MM.1S (cell line): ENCODE data around the gene GTF2IRD1.

ENCODE experiments used
- EZH2 ChIP-seq: fragments of 300-600 bp; sonication (generic); optimal IDR thresholded peaks from 2 replicates; pipeline ENCODE3; 2017; ENCODE audit warnings: low read depth, mild to moderate bottlenecking, antibody characterized with exemption, low read length, mixed read lengths
- EZH2phosphoT487 ChIP-seq: fragments of 300-600 bp; sonication (generic); IDR thresholded peaks from 2 replicates; pipeline ENCODE4 v1.6.1; 2018; ENCODE audit warnings: antibody characterized with exemption, low read length
- TF ChIP-seq, protein P1 (sequence below): fragments of 300-600 bp; sonication (generic); IDR thresholded peaks from 2 replicates; pipeline ENCODE4 v1.5.1; 2016; ENCODE audit warnings: antibody characterized with exemption, low read length, mixed read lengths

DNA sequence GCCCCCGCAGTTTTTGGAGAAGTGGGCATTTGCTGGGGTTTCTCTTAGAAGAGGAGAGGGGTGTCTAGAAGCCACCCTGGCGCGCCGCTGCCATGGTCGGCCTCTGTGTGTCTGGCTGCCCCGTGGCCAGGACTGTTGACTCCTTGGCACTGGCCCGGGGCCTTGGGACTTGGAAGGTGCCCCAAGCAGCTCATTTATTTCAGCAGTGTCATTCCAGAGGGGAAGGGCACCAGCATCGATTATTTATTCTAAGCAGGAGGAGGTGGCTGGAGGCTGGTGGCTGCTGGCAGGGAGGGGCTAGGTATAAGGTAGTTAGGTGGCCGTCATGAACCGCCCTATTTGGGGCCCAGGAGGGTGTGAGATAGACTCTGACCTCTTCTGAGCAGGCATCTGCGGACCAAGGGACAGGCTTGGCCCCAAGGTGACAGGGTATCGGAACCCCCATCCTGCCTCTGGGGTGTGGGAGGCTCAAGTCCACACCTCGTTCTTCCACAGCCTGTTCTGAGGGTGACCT is 1.6 kb downstream of the GTF2IRD1 start:
- no peak for TF ChIP-seq EZH2
- TF ChIP-seq, protein P1, sequence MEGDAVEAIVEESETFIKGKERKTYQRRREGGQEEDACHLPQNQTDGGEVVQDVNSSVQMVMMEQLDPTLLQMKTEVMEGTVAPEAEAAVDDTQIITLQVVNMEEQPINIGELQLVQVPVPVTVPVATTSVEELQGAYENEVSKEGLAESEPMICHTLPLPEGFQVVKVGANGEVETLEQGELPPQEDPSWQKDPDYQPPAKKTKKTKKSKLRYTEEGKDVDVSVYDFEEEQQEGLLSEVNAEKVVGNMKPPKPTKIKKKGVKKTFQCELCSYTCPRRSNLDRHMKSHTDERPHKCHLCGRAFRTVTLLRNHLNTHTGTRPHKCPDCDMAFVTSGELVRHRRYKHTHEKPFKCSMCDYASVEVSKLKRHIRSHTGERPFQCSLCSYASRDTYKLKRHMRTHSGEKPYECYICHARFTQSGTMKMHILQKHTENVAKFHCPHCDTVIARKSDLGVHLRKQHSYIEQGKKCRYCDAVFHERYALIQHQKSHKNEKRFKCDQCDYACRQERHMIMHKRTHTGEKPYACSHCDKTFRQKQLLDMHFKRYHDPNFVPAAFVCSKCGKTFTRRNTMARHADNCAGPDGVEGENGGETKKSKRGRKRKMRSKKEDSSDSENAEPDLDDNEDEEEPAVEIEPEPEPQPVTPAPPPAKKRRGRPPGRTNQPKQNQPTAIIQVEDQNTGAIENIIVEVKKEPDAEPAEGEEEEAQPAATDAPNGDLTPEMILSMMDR, result no peak
- no peak for TF ChIP-seq EZH2phosphoT487
